GM18505 (cell line): ENCODE measurements around the gene KCNIP2.

Experiments
- ATAC-seq: cut with Tn5 transposase; IDR thresholded peaks from one replicate; pipeline ENCODE4 v1.9.1; 2021; ENCODE audit not compliant: unreplicated experiment
- POLR2A ChIP-seq: IDR thresholded peaks from 4 replicates; pipeline ENCODE4 v1.6.1; 2011; ENCODE audit warnings: borderline replicate concordance; ENCODE audit not compliant: insufficient read depth, insufficient read length; ENCODE audit errors: extremely low read depth

The KCNIP2 gene

DNA sequence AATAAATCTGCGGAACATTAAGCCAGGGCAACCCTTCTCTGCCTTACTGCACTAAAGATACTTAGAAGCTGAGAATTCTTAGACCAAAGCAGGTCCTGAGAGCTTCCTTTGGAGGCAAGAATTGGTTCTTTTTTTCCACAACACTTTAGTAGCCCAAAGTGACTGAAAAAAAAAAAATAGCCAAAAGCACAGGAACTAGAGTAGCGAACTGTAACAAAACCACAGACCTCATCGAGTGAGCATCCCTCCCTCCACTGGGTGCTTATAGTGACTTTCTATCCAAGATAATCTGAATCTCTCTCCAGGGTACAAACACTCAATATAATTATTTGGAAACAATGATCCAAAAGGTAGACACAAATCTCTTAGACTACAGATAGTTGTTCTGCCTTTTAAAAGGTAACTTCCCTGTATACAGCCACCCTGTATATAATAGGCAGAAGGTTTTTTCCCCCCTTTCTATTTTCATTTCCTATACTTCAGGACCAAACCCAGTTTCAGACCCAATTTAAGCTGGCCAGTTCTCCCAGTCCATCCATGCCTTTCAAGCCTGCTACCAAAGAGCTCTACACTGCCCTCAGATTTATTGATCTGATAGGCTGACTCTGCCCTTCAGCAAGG is 31.6 kb upstream of the KCNIP2 start:
- ATAC-seq, result no peak
- TF ChIP-seq POLR2A, result no peak

DNA sequence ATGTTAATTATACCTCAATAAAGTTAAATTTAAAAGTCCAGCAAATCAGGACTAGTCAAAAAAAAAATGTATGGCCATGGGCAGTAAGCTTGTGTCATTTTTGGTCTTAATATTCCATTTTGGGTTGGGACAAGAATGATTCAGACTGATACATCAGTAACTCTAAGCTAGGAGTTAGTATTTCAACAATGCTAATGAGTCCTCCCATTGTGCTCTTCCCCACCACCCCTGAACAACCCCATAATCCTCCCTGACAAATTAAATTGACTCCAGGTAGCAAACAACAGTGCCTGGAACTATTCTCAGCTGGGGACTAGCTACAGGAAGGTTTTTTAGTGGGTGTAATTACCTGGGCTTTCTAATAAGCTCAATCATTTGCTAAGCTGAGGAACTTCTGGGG is 30.7 kb upstream of the KCNIP2 start:
- no peak for TF ChIP-seq POLR2A

DNA sequence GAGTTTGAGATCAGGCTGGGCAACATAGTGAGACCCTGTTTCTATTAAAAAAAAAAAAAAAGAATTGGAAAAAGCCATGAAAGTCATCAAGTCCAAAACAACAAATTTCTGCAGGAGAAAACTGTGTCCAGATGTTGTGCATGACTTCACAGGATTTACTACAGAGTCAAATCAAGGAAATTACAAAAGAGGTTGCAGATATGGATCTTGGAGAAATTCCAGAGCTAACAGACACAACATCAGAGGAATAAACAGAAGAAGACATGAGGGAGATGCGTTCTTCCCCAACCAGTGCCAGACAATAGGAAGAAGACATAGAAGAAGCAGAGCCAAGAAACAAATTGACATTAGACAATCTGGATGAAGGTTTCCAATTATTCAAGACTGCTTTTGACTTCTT is 24.3 kb upstream of the KCNIP2 start:
- ATAC-seq, result no peak
- no peak for TF ChIP-seq POLR2A

More for the DNA sequence above, 30.7 kb upstream of the KCNIP2 start:
- ATAC-seq, result no peak

DNA sequence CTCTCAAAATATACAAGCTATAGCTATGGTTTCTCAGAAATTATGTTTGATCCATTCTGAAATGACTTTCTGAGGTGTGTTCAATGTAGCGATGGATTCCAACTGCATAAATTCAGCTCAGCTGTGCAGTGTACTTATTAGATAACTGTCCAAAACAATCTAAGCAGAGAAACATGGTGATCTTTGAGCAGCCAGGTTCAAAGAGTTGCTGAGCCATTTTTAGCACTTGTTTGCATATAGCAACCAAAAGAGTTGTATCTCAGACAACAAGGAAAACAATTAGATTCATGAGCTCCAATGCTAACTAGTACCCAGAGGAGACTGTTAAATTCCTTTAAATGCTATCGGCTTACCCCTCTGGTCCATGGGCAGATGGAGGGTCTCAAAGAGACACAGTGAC is 15.9 kb upstream of the KCNIP2 start:
- no peak for ATAC-seq
- no peak for TF ChIP-seq POLR2A

DNA sequence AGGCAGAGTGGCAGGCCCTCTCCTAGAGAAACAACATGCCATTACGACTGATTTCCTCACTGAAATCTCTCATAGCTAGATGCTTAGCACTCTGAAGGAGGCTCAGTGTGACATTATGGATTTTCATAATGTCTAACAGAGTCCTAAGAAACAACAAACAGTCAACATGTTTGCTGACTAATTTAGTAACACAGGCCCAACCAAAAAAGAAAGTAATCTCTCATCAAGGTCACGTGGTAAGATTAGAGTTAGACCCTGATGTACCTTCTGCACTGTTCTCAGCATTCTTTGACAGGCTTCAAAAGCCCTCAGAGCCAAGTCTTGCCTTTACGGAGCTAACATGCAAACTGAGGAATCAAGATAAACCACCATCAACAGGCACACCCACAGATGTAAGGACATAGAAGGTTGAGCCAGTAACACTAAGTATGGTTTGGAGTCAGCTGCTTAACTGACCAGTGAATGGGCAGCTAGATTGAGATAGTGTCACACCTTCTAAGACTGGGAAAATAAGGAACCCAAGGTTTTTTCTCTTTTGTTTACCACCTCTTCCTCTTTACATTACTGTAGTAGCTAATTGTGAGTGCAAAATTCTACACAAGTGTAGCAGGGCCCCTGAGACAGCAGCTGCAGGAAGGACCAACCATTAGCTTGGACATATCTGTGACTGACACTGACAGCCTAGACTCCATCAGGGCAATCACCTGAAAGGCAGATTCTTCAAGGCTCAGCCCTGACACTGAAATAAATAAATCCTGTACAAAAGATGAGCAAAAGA is 15.3 kb upstream of the KCNIP2 start:
- no peak for TF ChIP-seq POLR2A
- ATAC-seq, result no peak

DNA sequence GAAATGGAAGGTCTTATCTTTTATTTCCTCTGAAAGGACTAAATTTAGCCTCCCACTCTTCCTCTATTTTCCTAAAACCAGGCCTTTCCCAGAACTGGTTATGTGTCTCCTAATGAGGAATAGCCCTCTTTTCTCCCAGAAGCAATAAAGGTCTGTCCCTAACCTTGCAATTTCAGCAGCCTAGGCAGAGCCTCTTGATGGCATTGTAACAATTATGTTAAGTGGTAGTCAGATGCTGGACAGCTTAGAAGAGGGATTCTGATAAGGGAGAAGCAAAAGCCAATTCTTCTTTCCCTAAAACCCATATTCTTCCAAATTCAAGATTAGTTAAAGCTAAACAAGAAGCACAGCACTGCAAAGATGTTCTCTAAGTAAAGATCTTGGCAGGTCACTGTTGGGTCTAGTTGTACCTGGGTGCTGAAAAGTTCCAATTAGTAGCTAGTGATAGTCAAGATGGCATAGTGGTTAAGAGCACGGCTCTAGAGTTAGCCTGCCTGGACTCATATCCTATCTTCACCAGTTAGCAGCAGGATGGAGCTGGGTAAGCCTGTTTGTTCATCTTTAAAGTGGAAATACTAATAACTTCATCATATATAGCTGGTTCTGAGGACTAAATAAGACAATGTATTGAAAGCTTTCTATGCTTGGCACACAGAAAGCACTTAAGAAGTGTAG is 14.3 kb upstream of the KCNIP2 start:
- TF ChIP-seq POLR2A, result no peak
- ATAC-seq, result no peak

DNA sequence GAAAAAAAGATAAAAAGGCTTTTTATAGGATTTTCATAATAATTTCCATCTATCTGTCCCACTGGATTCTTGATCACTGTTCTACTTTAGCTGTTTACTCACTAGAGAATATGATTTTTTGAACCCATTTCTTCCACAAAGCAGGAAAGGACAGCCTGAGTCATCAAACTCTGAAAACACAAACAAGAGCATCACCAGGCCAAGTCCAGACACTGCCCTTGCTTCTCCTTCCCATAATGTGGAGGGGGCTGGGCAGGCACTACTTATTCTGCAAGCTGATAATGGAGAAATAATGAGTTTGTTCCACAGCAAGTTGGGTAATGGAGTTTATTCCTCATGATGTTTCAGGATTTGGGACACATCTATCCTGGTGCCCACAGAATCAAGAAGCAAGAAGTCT is 13.0 kb upstream of the KCNIP2 start:
- no peak for TF ChIP-seq POLR2A
- no peak for ATAC-seq

DNA sequence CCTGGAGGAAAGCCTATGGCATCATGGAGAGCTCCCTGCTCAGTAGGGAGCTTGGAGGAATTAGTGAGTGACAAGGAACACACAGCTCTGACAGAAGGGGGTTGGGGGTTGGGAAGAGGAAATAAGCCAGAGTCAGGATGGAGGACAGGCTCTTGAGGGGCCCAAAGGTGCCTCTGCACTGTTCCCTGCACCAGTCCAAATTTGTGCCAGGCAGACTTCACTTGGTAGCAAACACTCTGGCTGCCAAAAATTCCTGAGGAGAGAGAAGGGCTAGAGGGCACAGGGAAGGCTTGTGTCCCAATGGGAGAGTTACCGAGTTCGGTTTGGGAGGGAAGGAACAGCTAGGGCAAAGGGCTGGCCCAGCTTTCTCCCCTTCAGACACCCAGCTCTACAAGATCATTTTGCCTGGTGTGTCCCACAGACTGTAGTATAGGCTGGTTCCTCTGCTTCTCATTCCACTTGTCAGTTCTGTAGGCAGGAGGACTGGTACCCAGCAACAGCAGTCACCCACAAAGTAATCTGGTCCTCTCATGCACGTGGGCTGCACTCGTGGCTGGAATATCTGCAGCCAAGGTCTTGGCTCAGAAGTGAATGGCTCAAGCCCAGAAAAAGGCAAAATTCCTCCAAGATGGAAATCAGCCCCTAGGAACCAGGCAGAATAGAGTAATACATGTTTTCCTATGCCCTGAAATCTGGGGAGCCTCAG is 8.0 kb upstream of the KCNIP2 start:
- TF ChIP-seq POLR2A, result no peak
- no peak for ATAC-seq

DNA sequence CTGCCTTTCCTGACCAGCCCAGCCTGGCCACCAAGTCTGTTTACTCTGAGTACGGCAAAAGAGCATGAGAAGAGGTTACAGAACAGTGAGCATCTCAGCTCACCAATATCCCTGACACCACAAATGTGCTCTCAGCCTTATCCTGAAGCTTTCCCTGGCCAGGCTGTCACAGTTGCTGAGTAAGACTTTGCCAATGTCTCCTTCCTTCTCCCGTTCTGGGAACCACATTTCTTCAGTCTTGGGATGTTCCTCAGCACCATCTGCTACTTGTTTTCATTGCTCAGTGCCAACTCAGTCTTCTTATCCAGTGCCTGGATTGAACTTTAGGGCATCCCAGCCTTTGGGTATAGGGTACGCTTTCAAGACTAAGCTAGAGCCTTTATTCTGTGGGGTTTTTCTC is 7.1 kb upstream of the KCNIP2 start:
- no peak for TF ChIP-seq POLR2A
- ATAC-seq, result no peak

DNA sequence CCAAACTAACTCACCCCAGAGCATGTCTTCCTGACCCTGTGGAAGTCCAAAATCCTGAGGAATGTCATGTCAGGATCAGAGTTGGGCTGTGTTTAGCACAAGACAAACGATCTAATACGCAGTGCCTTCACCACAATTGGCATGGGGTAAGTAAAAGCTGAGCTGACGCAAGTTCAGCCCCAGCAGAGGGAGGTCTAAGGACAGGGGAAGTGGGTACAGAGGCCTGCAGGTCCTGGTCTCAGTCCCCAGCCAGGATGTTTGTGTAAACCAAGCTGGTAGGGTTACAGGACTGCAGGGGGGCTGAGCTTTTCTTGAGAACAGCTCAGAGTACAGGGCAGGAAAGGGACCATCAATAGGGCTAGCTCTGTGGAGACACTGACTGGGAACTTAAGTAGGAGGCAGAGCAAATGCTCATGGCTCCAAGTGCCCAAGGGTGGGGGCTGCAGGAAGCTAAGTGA is 5.3 kb upstream of the KCNIP2 start:
- TF ChIP-seq POLR2A, result no peak
- ATAC-seq, result no peak

DNA sequence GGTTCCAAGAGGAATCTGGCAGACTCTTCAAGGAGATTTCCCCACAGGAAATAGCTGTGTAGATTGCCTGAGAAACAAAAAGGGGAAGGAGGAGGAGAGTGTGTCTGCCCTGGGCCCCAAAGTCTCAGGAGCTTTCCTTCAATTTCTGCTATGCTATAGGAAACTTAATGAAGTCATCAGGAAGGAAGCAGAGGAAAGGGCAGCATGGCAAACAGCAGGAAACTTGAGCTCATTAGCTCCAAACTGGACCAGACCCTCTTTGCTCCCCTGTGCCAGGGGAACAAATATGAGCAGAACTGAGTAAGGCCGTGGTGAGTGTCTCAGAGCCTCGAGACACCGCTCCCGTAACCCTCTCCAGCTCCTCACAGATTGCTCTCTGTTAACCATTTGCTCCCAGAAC is 4.8 kb upstream of the KCNIP2 start:
- ATAC-seq, result no peak

DNA sequence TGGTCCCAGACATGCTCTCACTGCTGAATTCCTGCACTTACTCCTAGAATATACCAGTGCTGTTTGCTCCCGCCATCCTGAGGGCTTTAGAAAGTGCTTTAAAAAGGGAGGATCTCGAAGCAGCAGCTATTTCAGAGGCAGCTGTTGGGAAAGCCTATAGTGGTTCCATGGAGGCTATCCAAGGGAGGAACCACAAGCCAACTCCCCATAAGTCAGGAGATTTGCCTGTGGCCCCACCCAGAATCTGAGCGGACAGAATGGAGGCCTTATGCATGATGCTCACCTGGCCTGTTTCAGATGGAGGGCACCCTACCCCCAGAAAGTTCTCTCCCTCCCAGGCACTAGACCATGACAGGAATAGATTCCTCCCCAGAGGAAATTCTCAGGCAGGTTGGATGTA is 2.3 kb upstream of the KCNIP2 start:
- ATAC-seq, result no peak

More for the DNA sequence above, 4.8 kb upstream of the KCNIP2 start:
- no peak for TF ChIP-seq POLR2A

DNA sequence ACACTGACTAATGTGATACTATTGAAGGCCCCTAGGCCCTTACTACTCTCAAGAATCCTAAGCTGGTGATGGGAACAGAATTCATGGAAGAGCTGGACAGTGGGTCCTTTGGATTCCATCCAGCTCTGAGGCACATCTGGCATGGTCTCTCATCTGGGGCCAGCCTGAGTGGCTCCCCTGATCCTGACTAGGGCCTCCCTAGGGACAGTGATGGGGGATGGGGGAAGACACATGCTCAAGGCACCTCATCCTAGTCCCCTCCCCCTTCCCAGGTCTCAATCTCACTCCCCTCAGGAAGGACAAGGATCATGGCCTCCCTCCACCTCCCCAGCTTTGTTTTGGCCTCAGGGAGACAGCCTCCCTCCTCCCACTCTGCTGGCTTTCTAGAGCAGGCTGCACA is 1.8 kb downstream of the KCNIP2 start:
- ATAC-seq, result no peak
- no peak for TF ChIP-seq POLR2A

More for the DNA sequence above, 2.3 kb upstream of the KCNIP2 start:
- no peak for TF ChIP-seq POLR2A
